GM12878 (cell line): ENCODE data around the gene CFAP92.

Source experiments
- ATF2 ChIP-seq: IDR thresholded peaks from 2 replicates; pipeline ENCODE4 v1.6.1; 2012; ENCODE audit warnings: low read length, inconsistent platforms
- CBX3 ChIP-seq: fragments of 200-600 bp; sonication (generic); IDR thresholded peaks from 2 replicates; pipeline ENCODE4 v1.6.1; 2016; ENCODE audit warnings: low read depth, borderline replicate concordance
- CTCF ChIP-seq, 3 experiments: IDR thresholded peaks in 2 of 3; conservative IDR thresholded peaks in 1 of 3; 2 replicates each; pipeline ENCODE4 v1.5.1; 2011; ENCODE audit warnings: low read depth in 3 of 3, low read length in 3 of 3, mild to moderate bottlenecking in 3 of 3, control low read depth in 2 of 3, moderate library complexity in 2 of 3, inconsistent platforms in 1 of 3, mixed read lengths in 1 of 3; ENCODE audit not compliant: control insufficient read depth in 2 of 3, insufficient read depth in 1 of 3; ENCODE audit errors: extremely low read depth in 1 of 3
- ESRRA ChIP-seq: IDR thresholded peaks from 2 replicates; pipeline ENCODE4 v1.6.1; 2012; ENCODE audit warnings: mild to moderate bottlenecking, low read length, improper control_type of control experiment
- FOXM1 ChIP-seq: IDR thresholded peaks from 2 replicates; pipeline ENCODE4 v1.6.1; 2012; ENCODE audit warnings: low read depth, mild to moderate bottlenecking, inconsistent platforms, low read length, moderate library complexity
- IKZF1 ChIP-seq: fragments of 450-650 bp; conservative IDR thresholded peaks from 2 replicates; pipeline ENCODE4 v1.6.1; 2017; ENCODE audit warnings: antibody characterized with exemption, mild to moderate bottlenecking
- IRF4 ChIP-seq: IDR thresholded peaks from 2 replicates; pipeline ENCODE4 v1.6.1; 2011; ENCODE audit warnings: low read depth, low read length
- NFXL1 ChIP-seq: fragments of 450-650 bp; IDR thresholded peaks from 2 replicates; pipeline ENCODE4 v1.6.1; 2017; ENCODE audit warnings: antibody characterized with exemption, mild to moderate bottlenecking, borderline replicate concordance
- NFYB ChIP-seq: IDR thresholded peaks from 2 replicates; pipeline ENCODE4 v1.6.1; 2011; ENCODE audit warnings: low read depth, mild to moderate bottlenecking, low read length, improper control_type of control experiment, moderate library complexity; ENCODE audit not compliant: insufficient read depth
- NRF1 ChIP-seq: conservative IDR thresholded peaks from 2 replicates; pipeline ENCODE4 v1.6.1; 2011; ENCODE audit warnings: mild to moderate bottlenecking, low read depth, low read length, improper control_type of control experiment
- POLR2AphosphoS5 ChIP-seq: IDR thresholded peaks from 2 replicates; pipeline ENCODE4 v1.6.1; 2011; ENCODE audit warnings: mild to moderate bottlenecking, low read length, inconsistent platforms
- RAD21 ChIP-seq: IDR thresholded peaks from 2 replicates; pipeline ENCODE4 v1.6.1; 2011; ENCODE audit warnings: mild to moderate bottlenecking, low read depth, low read length, moderate library complexity; ENCODE audit not compliant: insufficient read depth
- RFX5 ChIP-seq: IDR thresholded peaks from 2 replicates; pipeline ENCODE4 v1.6.1; 2011; ENCODE audit warnings: low read depth, low read length, improper control_type of control experiment

- TF ChIP-seq NFXL1 (no peak), CTCF (IDR thresholded peaks at IDR 0.05 in 2 of 3, conservative IDR thresholded peaks at IDR 0.05 in 1 of 3; ENCODE audit: control insufficient read depth in 2 of 3, extremely low read depth in 1 of 3, insufficient read depth in 1 of 3, low read depth in 3 of 3, low read length in 3 of 3) (no peak), POLR2AphosphoS5 (no peak), NRF1 (no peak), FOXM1 (no peak), IRF4 (no peak), IKZF1 (no peak), RFX5 (no peak), ATF2 (no peak), CBX3 (no peak), NFYB (no peak), ESRRA (no peak), RAD21 (no peak)
Observed at GRCh38 chr3:128873244-128874022, 120.4 kb downstream of the CFAP92 start.
